HG03196 (cell line): ENCODE data around the gene HEATR9.

Experiments used
- ATAC-seq: cut with Tn5 transposase; IDR thresholded peaks from one replicate; pipeline ENCODE4 v1.9.1; 2021; ENCODE audit not compliant: unreplicated experiment

The HEATR9 gene

DNA sequence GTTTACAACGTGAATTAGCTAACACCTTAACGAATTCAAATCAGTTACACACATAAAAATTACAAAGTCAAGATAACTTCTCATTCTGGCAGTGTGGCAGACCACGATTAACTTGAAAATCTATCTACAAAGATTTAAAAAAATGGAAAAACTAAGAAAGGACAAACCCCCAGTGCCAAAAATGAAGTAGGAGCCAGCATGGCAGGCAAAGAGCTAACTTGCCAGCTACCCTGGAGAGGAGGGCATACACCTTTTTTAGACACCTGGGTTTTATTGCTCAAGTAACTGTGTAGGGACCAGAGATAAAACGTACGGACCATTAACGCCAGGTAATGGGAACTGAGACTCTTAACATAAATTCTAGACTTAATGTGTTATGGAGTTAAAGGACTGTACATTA, 56.9 kb downstream of the HEATR9 start:
- no peak for ATAC-seq

DNA sequence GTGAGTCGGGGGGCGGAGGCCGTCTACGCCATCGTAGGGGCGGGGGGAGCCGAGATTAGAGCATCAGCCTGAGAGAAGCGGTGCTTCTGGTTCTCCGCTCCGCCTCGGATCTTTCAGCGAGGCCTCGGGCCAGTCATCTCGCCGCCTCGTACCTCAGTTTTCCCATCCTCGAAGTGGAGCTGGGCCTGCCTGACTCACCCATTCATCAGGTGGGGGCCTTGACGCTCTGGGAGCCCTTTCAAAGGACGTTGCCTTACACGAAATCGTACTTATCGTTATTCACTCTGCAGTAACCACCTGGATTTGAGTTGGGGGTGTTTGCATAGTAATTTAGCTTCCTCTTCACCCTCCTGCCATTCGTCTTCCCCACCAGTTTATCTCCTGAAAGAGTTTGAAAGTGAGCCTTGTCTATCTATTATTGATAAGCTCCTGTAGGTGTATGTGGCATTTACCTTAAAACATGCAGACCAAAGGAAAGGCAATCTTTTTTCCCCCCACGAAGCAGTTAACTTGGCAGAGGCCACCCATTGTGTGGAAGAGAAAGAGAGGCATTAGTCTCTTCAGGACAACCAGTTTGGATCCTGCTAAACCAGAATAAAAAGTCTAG, 58.7 kb downstream of the HEATR9 start:
- no peak for ATAC-seq

DNA sequence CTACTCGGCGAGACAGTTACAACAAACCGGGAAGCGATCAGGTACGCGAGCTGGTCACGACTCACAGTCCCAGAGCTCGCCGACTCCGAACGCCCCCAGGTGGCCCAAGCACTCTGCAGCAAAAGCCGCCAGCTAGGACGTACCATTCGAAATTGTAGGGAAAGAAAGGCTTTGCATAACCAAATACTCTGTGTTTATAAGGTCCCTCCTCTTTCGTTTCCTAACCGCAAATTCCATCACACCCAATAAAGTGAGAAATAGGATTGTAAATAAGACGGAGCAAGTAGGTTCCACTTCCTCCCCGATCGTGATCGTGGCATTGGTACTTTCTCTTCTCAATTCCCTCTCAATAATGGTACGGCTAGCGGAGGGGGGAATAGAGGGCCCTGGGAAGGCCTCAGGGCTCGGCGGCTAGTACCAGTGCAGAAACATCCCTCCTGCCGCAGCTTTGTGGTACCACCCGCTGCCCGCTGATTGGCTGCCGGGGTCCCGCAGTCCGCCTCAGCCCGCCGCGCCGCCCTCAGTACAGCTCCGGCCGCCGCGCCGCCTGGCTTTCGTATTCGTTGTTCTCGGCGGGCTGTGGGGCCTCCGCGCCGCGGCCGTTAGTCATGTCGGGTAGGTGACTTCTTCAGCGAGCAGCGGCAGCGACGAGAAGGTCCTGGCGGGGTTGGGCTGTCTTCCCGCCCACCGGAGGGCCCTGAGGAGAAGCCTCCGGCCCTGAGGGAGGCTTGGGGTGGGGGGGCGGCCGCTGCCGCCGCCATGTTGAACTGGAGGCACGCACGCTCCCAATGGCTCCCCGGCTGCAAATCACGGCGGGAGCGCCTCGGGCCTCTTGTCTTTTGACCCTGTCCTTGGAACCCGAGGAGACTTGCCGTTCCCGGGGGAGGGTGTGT, 59.5 kb downstream of the HEATR9 start, which contains the start of gene TAF15:
Gene TAF15, plus strand, starts transcription at position 523 of the 893 bp plus-strand sequence. Its CDS starts 86 bp downstream, at position 609.
- peak; percentile 91 for ATAC-seq

DNA sequence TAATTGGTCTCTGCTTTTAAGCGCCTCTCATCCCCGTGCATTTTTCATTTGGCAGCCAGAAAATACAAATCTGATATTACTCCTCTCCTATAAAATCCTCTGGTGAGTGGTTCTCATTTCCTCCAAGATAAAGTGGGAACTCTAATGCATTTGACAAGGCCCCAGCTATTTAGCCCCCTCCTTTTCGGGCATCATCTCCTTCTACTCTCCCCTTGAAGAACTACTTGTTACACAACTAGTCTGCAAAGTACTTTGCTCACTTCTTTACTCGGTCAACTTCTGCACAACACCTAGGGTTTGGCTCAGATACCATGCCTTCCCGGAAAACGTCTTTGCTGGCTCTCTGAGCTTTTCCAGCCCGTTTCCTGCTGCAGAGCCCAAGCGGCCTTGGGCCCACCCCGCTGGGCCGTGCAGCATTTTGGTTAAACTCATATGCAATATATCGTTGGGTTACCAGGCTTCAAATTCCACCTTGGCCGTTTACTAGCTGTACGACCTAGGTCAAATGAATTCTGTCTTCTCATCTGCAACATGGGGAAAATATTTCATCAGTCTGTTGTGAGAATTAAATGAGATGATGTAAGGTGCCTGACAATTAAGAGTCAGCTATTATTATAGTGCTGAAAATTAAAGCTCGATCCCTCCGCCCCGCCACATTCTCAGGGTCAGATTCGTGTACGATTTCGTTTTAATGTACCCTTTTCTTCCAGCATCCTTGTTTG, 60.3 kb downstream of the HEATR9 start:
- ATAC-seq: no peak

DNA sequence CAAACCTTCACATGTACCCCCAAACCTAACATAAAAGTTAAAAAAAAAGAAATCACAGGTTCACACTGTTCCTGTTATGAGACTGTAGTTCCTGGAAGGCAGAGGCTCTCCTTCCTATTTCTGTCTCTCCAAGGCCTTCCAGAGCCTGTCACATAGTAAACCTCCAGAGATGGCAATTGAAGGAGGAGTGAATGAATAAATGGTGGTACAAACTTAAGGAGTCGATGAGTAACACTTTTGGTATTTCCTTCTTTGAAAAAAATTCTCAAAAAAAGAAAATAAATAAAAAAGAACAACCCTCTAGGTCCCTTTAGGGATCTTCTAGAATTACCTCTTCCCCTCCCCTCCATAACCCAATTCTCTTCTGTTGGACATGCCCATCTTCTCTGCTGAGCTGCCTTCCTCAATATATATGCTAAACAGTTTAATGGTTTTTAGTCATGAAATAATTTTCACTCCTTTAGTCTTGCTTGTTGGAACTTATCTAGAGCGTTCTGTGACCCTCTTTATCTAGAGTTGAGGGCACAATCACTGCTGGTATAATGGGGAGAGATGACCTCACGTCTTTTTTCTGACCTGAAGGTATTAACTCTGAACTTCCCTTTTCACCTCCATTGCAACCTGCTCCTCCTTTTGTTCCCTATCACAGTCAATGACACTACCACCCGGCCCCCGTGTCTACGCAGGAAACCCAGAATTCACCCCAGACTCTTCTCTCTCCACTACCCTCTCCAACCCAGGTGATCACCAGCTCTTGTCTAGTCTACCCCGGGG, 61.1 kb downstream of the HEATR9 start:
- ATAC-seq: no peak
